Neural progenitor cell (in vitro differentiated cells): ENCODE data around the gene FN3K. TPM values are rescaled to one million over a fixed set of nuclear protein-coding genes. Genes with fewer than 3 reads are reported as not detected.

Experiments
- DNase-seq: peaks from one replicate; pipeline ENCODE4 v3.0.0-alpha.2; 2016; ENCODE audit warnings: low spot score
- H2AFZ ChIP-seq: fragments of 200-600 bp; sonication (generic); replicated peaks from 2 replicates; pipeline ENCODE4 v1.6.1; 2016; ENCODE audit warnings: antibody characterized with exemption
- H3F3A ChIP-seq: fragments of 200-600 bp; sonication (generic); 2 replicates; pipeline ENCODE4 v1.6.1; 2016; ENCODE audit warnings: antibody characterized with exemption, low read depth
- H3K27ac ChIP-seq: fragments of 200-600 bp; sonication (generic); 2 replicates; pipeline ENCODE4 v1.5.1; 2016; ENCODE audit warnings: mild to moderate bottlenecking
- H3K27me3 ChIP-seq: fragments of 200-600 bp; sonication (generic); 2 replicates; pipeline ENCODE4 v1.6.1; 2016; ENCODE audit warnings: mild to moderate bottlenecking, moderate library complexity
- H3K36me3 ChIP-seq: fragments of 200-600 bp; sonication (generic); 2 replicates; pipeline ENCODE4 v1.5.1; 2016
- H3K4me1 ChIP-seq: fragments of 200-600 bp; sonication (generic); 2 replicates; pipeline ENCODE4 v1.6.1; 2016; ENCODE audit warnings: mixed run types
- H3K4me2 ChIP-seq: fragments of 200-600 bp; sonication (generic); 2 replicates; pipeline ENCODE4 v1.6.1; 2016
- H3K4me3 ChIP-seq: fragments of 200-600 bp; sonication (generic); 2 replicates; pipeline ENCODE4 v1.5.1; 2016
- H3K79me2 ChIP-seq: fragments of 200-600 bp; sonication (generic); 2 replicates; pipeline ENCODE4 v1.6.1; 2016; ENCODE audit warnings: low read depth
- H3K9ac ChIP-seq: fragments of 200-600 bp; sonication (generic); 2 replicates; pipeline ENCODE4 v1.6.1; 2016
- H3K9me3 ChIP-seq: fragments of 200-600 bp; sonication (generic); 2 replicates; pipeline ENCODE4 v1.5.1; 2016; ENCODE audit warnings: low read depth
- H4K20me1 ChIP-seq: fragments of 200-600 bp; sonication (generic); 2 replicates; pipeline ENCODE4 v1.6.1; 2016; ENCODE audit warnings: low read depth
- H3K27ac Mint-ChIP-seq: 3 replicates; pipeline ENCODE4 v1.8.0; 2021; ENCODE audit warnings: mixed read lengths
- H3K27me3 Mint-ChIP-seq: 2 replicates; pipeline ENCODE4 v1.8.0; 2022; ENCODE audit warnings: low read depth, mild to moderate bottlenecking, inconsistent platforms, moderate library complexity, mixed read lengths; ENCODE audit not compliant: insufficient read depth
- H3K36me3 Mint-ChIP-seq: 3 replicates; pipeline ENCODE4 v1.8.0; 2021; ENCODE audit warnings: mixed read lengths
- H3K4me1 Mint-ChIP-seq: 3 replicates; pipeline ENCODE4 v1.8.0; 2021; ENCODE audit warnings: mixed read lengths
- H3K4me3 Mint-ChIP-seq: 3 replicates; pipeline ENCODE4 v1.8.0; 2021; ENCODE audit warnings: mild to moderate bottlenecking, moderate library complexity, mixed read lengths
- H3K9me3 Mint-ChIP-seq: 3 replicates; pipeline ENCODE4 v1.8.0; 2020; ENCODE audit warnings: mixed read lengths
- EZH2 ChIP-seq: fragments of 200-600 bp; sonication (generic); IDR thresholded peaks from 2 replicates; pipeline ENCODE4 v1.6.1; 2017; ENCODE audit warnings: antibody characterized with exemption, mild to moderate bottlenecking, moderate library complexity
- EZH2phosphoT487 ChIP-seq: fragments of 200-600 bp; sonication (generic); IDR thresholded peaks from 2 replicates; pipeline ENCODE4 v1.6.1; 2017; ENCODE audit warnings: antibody characterized with exemption
- total RNA-seq: library from RNA; depleted of rRNA; stranded (reverse); fragments of >200 nt; gene quantifications from 2 replicates; pipeline ENCODE4 v1.2.3, GENCODE V29; 2015; ENCODE audit warnings: low replicate concordance
- TF ChIP-seq, protein P1 (sequence below): fragments of 200-600 bp; sonication (generic); IDR thresholded peaks from 2 replicates; pipeline ENCODE4 v1.5.1; 2017; ENCODE audit warnings: antibody characterized with exemption, mild to moderate bottlenecking

Gene FN3K
- total RNA-seq, 1 donor from 2014 or later, result 3.3 TPM

GRCh38 chr17:82789806-82790205 is 54.4 kb downstream of the FN3K start:
- Mint-ChIP-seq H3K4me3 (no peak overlapping the region), H3K27ac (peak overlapping the region; percentile 24), H3K27me3 (no peaks in the 10 kb centered on the region), H3K9me3 (no peaks in the 10 kb centered on the region), H3K4me1 (peaks cover 25% of the 10 kb centered on the region), H3K36me3 (peaks cover 10% of the 10 kb centered on the region)
- Histone ChIP-seq H2AFZ (no peak overlapping the region), H3K9ac (no peak overlapping the region), H4K20me1 (peaks cover 18% of the 10 kb centered on the region), H3K4me2 (no peak overlapping the region), H3K36me3 (no peaks in the 10 kb centered on the region), H3K4me3 (no peak overlapping the region), H3K27ac (no peak overlapping the region), H3K9me3 (no peaks in the 10 kb centered on the region), H3K27me3 (no peaks in the 10 kb centered on the region), H3F3A (no peaks in the 10 kb centered on the region), H3K79me2 (peaks cover 22% of the 10 kb centered on the region), H3K4me1 (no peaks in the 10 kb centered on the region)
- no peak for DNase-seq
- TF ChIP-seq, protein P1, sequence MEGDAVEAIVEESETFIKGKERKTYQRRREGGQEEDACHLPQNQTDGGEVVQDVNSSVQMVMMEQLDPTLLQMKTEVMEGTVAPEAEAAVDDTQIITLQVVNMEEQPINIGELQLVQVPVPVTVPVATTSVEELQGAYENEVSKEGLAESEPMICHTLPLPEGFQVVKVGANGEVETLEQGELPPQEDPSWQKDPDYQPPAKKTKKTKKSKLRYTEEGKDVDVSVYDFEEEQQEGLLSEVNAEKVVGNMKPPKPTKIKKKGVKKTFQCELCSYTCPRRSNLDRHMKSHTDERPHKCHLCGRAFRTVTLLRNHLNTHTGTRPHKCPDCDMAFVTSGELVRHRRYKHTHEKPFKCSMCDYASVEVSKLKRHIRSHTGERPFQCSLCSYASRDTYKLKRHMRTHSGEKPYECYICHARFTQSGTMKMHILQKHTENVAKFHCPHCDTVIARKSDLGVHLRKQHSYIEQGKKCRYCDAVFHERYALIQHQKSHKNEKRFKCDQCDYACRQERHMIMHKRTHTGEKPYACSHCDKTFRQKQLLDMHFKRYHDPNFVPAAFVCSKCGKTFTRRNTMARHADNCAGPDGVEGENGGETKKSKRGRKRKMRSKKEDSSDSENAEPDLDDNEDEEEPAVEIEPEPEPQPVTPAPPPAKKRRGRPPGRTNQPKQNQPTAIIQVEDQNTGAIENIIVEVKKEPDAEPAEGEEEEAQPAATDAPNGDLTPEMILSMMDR, result no peak
- TF ChIP-seq EZH2 (no peak), EZH2phosphoT487 (no peak)

GRCh38 chr17:82790391-82790790 is 55.0 kb downstream of the FN3K start:
- no peak for DNase-seq
- Histone ChIP-seq H3K36me3 (no peaks in the 10 kb centered on the region), H3K79me2 (peaks cover 22% of the 10 kb centered on the region), H3F3A (no peaks in the 10 kb centered on the region), H4K20me1 (peaks cover 18% of the 10 kb centered on the region), H3K27ac (no peak overlapping the region), H3K9ac (no peak overlapping the region), H3K4me3 (no peak overlapping the region), H3K4me1 (no peaks in the 10 kb centered on the region), H3K27me3 (no peaks in the 10 kb centered on the region), H2AFZ (no peak overlapping the region), H3K4me2 (no peak overlapping the region), H3K9me3 (no peaks in the 10 kb centered on the region)
- H3K4me3 Mint-ChIP-seq, result no peak overlapping the region
- H3K27me3 Mint-ChIP-seq, result no peaks in the 10 kb centered on the region
- no peak overlapping the region for H3K27ac Mint-ChIP-seq
- peaks cover 28% of the 10 kb centered on the region for H3K4me1 Mint-ChIP-seq
- no peaks in the 10 kb centered on the region for H3K9me3 Mint-ChIP-seq
- H3K36me3 Mint-ChIP-seq, result peaks cover 10% of the 10 kb centered on the region
- TF ChIP-seq EZH2 (no peak), EZH2phosphoT487 (no peak)
- TF ChIP-seq, protein P1, result no peak

DNA sequence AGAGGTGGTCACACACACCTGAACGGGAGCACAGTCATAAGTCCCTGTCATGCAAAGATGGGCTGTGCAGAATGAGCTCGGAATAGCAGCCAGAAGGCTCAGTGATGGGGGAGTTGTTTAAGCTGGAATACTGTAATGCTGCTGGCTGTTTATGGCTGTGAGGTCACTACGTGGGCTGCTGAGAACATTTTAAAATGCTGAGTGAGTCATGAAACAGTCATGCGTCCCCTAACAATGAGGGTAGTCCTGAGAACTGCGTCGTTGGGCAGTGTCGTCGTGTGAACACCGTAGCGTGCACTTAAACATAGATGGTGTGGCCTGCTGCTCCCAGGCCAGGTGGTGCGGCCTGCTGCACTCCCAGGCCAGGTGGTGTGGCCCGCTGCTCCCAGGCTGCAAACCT is 56.1 kb downstream of the FN3K start:
- no peak overlapping the region for H3K9ac ChIP-seq
- no peaks in the 10 kb centered on the region for H3K9me3 Mint-ChIP-seq
- H3K9me3 ChIP-seq, result no peaks in the 10 kb centered on the region
- H3K4me1 Mint-ChIP-seq, result peaks cover 28% of the 10 kb centered on the region
- H2AFZ ChIP-seq, result no peak overlapping the region
- no peak overlapping the region for H3K4me2 ChIP-seq
- H3K27ac ChIP-seq, result no peak overlapping the region
- no peaks in the 10 kb centered on the region for H3K27me3 Mint-ChIP-seq
- H4K20me1 ChIP-seq, result peaks cover 24% of the 10 kb centered on the region
- H3K4me1 ChIP-seq, result no peaks in the 10 kb centered on the region
- DNase-seq, result no peak
- H3K27me3 ChIP-seq, result no peaks in the 10 kb centered on the region
- H3F3A ChIP-seq, result no peaks in the 10 kb centered on the region
- no peak overlapping the region for H3K4me3 ChIP-seq
- H3K36me3 ChIP-seq, result no peaks in the 10 kb centered on the region
- no peak overlapping the region for H3K4me3 Mint-ChIP-seq
- H3K27ac Mint-ChIP-seq, result no peak overlapping the region
- TF ChIP-seq EZH2phosphoT487 (no peak), EZH2 (no peak)
- TF ChIP-seq, protein P1, result no peak
- H3K36me3 Mint-ChIP-seq, result peaks cover 8% of the 10 kb centered on the region
- H3K79me2 ChIP-seq, result peaks cover 23% of the 10 kb centered on the region
